ENCODE results near the gene MRM3.

MRM3 gene

DNA sequence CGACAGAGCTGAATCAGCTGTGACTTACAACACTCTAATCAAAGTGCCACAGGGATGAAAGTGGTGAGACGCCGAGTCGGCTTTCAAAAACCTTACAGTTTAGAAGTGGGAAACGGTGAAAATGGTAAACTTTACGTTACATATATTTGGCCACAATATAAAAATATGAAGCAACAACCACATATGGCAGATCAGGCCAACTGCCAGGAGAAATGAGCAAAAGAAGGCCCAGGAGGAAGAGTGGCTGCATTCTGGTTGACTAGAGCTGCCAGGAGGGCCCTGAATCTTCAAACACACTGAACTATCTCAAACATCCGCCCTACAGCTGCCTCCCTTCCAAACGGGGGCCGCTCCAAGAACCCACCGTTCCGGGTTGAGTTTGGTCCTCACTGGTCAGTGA is 56.3 kb downstream of the MRM3 start:
- H3K4me1 ChIP-seq, result peaks cover 14 to 60% (median 52%) of the 10 kb centered on the region in 10 experiments
- H3K4me2 ChIP-seq, result peak overlapping the region in 7 of 11 experiments; percentile 10 to 57 (median 48); a peak in 10 of 22 replicates
- no peaks in the 10 kb centered on the region for H3K27me3 ChIP-seq
- TF ChIP-seq Cebpa-rat (IDR thresholded peaks at IDR 0.05), result no peak
- H3K9ac ChIP-seq, result peak overlapping the region in 1 of 11 experiments; percentile 3; a peak in 2 of 22 replicates
- H3K36me3 ChIP-seq, result peaks cover 0 to 91% (median 64%) of the 10 kb centered on the region in 11 experiments; a peak in 18 of 22 replicates
- no peak overlapping the region for H3K4me3 ChIP-seq
- H4K20me1 ChIP-seq, result peaks cover 0 to 11% (median 0%) of the 10 kb centered on the region in 11 experiments; a peak in 5 of 22 replicates
- peaks cover 6 to 71% (median 44%) of the 10 kb centered on the region in 11 experiments; a peak in 20 of 22 replicates for H3K9me3 ChIP-seq (replicated peaks in 1 of 11)
- H3K27ac ChIP-seq, result peak overlapping the region in 5 of 11 experiments; percentile 11 to 47 (median 29); a peak in 6 of 22 replicates

DNA sequence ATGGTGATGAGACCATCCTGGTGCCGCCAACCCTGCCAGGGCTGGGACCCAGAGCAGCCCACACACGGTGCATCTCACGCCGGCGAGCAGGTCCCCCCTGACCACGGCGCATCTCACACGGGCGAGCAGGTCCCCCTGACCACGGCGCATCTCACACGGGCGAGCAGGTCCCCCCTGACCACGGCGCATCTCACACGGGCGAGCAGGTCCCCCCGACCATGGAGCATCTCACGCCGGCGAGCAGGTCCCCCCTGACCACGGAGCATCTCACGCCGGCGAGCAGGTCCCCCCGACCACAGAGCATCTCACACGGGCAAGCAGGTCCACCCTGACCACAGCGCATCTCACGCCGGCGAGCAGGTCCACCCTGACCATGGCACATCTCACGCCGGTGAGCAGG is 59.2 kb downstream of the MRM3 start:
- peak overlapping the region in 4 of 11 experiments; percentile 11 to 53 (median 41); a peak in 2 of 22 replicates for H3K9ac ChIP-seq
- TF ChIP-seq Cebpa-rat (IDR thresholded peaks at IDR 0.05), result no peak
- peaks cover 16 to 86% (median 73%) of the 10 kb centered on the region in 10 experiments for H3K4me1 ChIP-seq
- H3K4me3 ChIP-seq, result no peak overlapping the region
- peaks cover 0 to 88% (median 51%) of the 10 kb centered on the region in 11 experiments; a peak in 17 of 22 replicates for H3K36me3 ChIP-seq
- no peaks in the 10 kb centered on the region for H3K27me3 ChIP-seq
- peak overlapping the region in 8 of 11 experiments; percentile 51 to 66 (median 62); a peak in 14 of 22 replicates for H3K27ac ChIP-seq
- peak overlapping the region in 10 of 11 experiments; percentile 33 to 76 (median 58); a peak in 17 of 22 replicates for H3K4me2 ChIP-seq
- peaks cover 0 to 52% (median 24%) of the 10 kb centered on the region in 11 experiments; a peak in 18 of 22 replicates for H3K9me3 ChIP-seq (replicated peaks in 1 of 11)
- peaks cover 0 to 10% (median 0%) of the 10 kb centered on the region in 11 experiments; a peak in 5 of 22 replicates for H4K20me1 ChIP-seq
